ENCODE measurements around the gene KLF5.
"Not testable (repeated sequence)": the region's sequence is repeated elsewhere in the genome, so short reads cannot be mapped to it uniquely, and the experiment has no call there.

Gene KLF5

GRCh38 chr13:73088332-73088935 is 29.6 kb downstream of the KLF5 start:
- DNase-seq (ENCODE audit: low read depth) = no peak

- DNase-seq (ENCODE audit: low read depth) = no peak
Observed at GRCh38 chr13:73089213-73089612, 30.4 kb downstream of the KLF5 start.

- no peak for DNase-seq (ENCODE audit: low read depth)
Observed at GRCh38 chr13:73090116-73090822, 31.5 kb downstream of the KLF5 start.

GRCh38 chr13:73090823-73091187 is 32.0 kb downstream of the KLF5 start:
- no peak for DNase-seq (ENCODE audit: low read depth)

- no peak for DNase-seq (ENCODE audit: low read depth)
Observed at GRCh38 chr13:73092829-73093228, 34.0 kb downstream of the KLF5 start.

- DNase-seq (ENCODE audit: low read depth) = no peak
Observed at GRCh38 chr13:73096173-73096572, 37.4 kb downstream of the KLF5 start.

GRCh38 chr13:73096638-73097037 is 37.8 kb downstream of the KLF5 start:
- DNase-seq (ENCODE audit: low read depth) = no peak

GRCh38 chr13:73100781-73101180 is 42.0 kb downstream of the KLF5 start:
- not testable (repeated sequence) for DNase-seq (ENCODE audit: low read depth)

GRCh38 chr13:73101351-73102007 is 42.7 kb downstream of the KLF5 start:
- DNase-seq (ENCODE audit: low read depth) = no peak

- DNase-seq (ENCODE audit: low read depth) = no peak
Observed at GRCh38 chr13:73103238-73103637, 44.4 kb downstream of the KLF5 start.

- DNase-seq (ENCODE audit: low read depth) = no peak
Observed at GRCh38 chr13:73106513-73107178, 47.8 kb downstream of the KLF5 start.

GRCh38 chr13:73107481-73107880 is 48.7 kb downstream of the KLF5 start:
- no peak for DNase-seq (ENCODE audit: low read depth)

GRCh38 chr13:73107970-73108369 is 49.2 kb downstream of the KLF5 start:
- DNase-seq (ENCODE audit: low read depth) = no peak

GRCh38 chr13:73109288-73109899 is 50.6 kb downstream of the KLF5 start:
- DNase-seq (ENCODE audit: low read depth) = no peak

GRCh38 chr13:73109969-73110368 is 51.2 kb downstream of the KLF5 start:
- DNase-seq (ENCODE audit: low read depth) = no peak

- no peak for DNase-seq (ENCODE audit: low read depth)
Observed at GRCh38 chr13:73110814-73111213, 52.0 kb downstream of the KLF5 start.

- DNase-seq (ENCODE audit: low read depth) = no peak
Observed at GRCh38 chr13:73111331-73111730, 52.5 kb downstream of the KLF5 start.

GRCh38 chr13:73119612-73120011 is 60.8 kb downstream of the KLF5 start:
- DNase-seq (ENCODE audit: low read depth) = no peak

Measured in activated T-helper 9 cell treated with anti-CD3 and anti-CD28 coated beads, Interleukin-2, amount 50 U/mL, for 16 hours (primary cell).